Panc1 (cell line): ENCODE data around the gene ADAMTS6. TPM values are rescaled to one million over a fixed set of nuclear protein-coding genes. Genes with fewer than 3 reads are reported as not detected.

Source experiments
- ATAC-seq: fragments of 200-7000 bp; cut with Tn5 transposase; 2 replicates; pipeline ENCODE4 v1.9.1; 2020; ENCODE audit warnings: mild to moderate bottlenecking, moderate library complexity
- BruUV-seq: library from RNA; stranded (reverse); fragments of 400-500 nt; replicated peaks from 2 replicates; lab custom pipeline; 2021; lab: Mats Ljungman, UMichigan
- CTCF ChIA-PET: fragments of 300-600 bp; sonication (Branson Sonifier 250); formaldehyde crosslinking; loops from one replicate; lab custom pipeline; 2022; ENCODE audit warnings: antibody characterized with exemption; lab: Charles Lee
- POLR2A ChIA-PET: fragments of 300-600 bp; sonication (Branson Sonifier 250); formaldehyde crosslinking; loops from one replicate; lab custom pipeline; 2022; ENCODE audit warnings: antibody characterized with exemption; lab: Charles Lee
- DNase-seq: peaks from one replicate; pipeline ENCODE4 v3.0.0-alpha.2; 2010; ENCODE audit warnings: low read depth, low spot score
- H3K27ac ChIP-seq: 2 replicates; pipeline ENCODE4 v1.5.1; 2011; ENCODE audit warnings: mild to moderate bottlenecking, low read length, inconsistent platforms
- H3K27me3 ChIP-seq: fragments of 200-500 bp; sonication (Bioruptor generic); 2 replicates; pipeline ENCODE4 v1.6.0; 2014; ENCODE audit warnings: low read length, inconsistent platforms; ENCODE audit not compliant: control insufficient read depth, insufficient read depth
- H3K36me3 ChIP-seq: fragments of 200-500 bp; sonication (Bioruptor generic); 2 replicates; pipeline ENCODE4 v1.5.1; 2014; ENCODE audit warnings: inconsistent platforms, mild to moderate bottlenecking, low read length, moderate library complexity; ENCODE audit not compliant: control insufficient read depth, insufficient read depth
- H3K4me1 ChIP-seq: 2 replicates; pipeline ENCODE4 v1.5.1; 2011; ENCODE audit warnings: inconsistent platforms, mild to moderate bottlenecking, low read length, moderate library complexity; ENCODE audit not compliant: control insufficient read depth, insufficient read depth
- H3K4me3 ChIP-seq, 2 experiments: 2 replicates each; pipeline ENCODE4 v1.5.1; 2011 to 2012; ENCODE audit warnings: low read depth in 2 of 2, low read length in 2 of 2, mild to moderate bottlenecking in 2 of 2, inconsistent platforms in 1 of 2, moderate library complexity in 1 of 2
- H3K9me3 ChIP-seq: fragments of 200-500 bp; sonication (Bioruptor generic); 2 replicates; pipeline ENCODE4 v1.5.1; 2014; ENCODE audit warnings: low read depth, mild to moderate bottlenecking, inconsistent platforms, low read length, moderate library complexity; ENCODE audit not compliant: control insufficient read depth, insufficient read depth
- POLR2AphosphoS5 ChIP-seq: IDR thresholded peaks from 2 replicates; pipeline ENCODE4 v1.6.1; 2012; ENCODE audit warnings: mild to moderate bottlenecking, low read depth, low read length, moderate library complexity
- REST ChIP-seq, 2 experiments: IDR thresholded peaks; 2 replicates each; pipeline ENCODE4 v1.6.1; 2011 to 2012; ENCODE audit warnings: low read depth in 2 of 2, control low read depth in 1 of 2, low read length in 1 of 2, mild to moderate bottlenecking in 1 of 2, moderate library complexity in 1 of 2; ENCODE audit not compliant: insufficient read depth in 1 of 2
- SIN3A ChIP-seq: IDR thresholded peaks from 2 replicates; pipeline ENCODE4 v1.6.1; 2012; ENCODE audit warnings: low read depth, mild to moderate bottlenecking, low read length, moderate library complexity, borderline replicate concordance; ENCODE audit not compliant: insufficient read depth
- TCF7L2 ChIP-seq: IDR thresholded peaks from 2 replicates; pipeline ENCODE4 v1.6.1; 2011; ENCODE audit warnings: mild to moderate bottlenecking, low read depth, low read length, inconsistent platforms
- in situ Hi-C: cut with HindIII; loops from 2 replicates; pipeline ENCODE4 v1.10.0; 2016; ENCODE audit warnings: low sequenced_read_pairs, low pct_unique_long_range_greater_than_20kb
- intact Hi-C: fragments of 100-400 bp; cut with micrococcal nuclease; formaldehyde crosslinking; loops from one replicate; pipeline ENCODE4 v1.10.0; 2022; ENCODE audit not compliant: unreplicated experiment
- total RNA-seq: library from RNA; stranded (reverse); gene quantifications from one replicate; pipeline ENCODE4 v1.2.1, GENCODE V29; 2021; ENCODE audit not compliant: unreplicated experiment
- TF ChIP-seq, protein P1 (sequence below): fragments of 450-650 bp; IDR thresholded peaks from 2 replicates; pipeline ENCODE4 v1.5.1; 2017; ENCODE audit warnings: mild to moderate bottlenecking

Gene ADAMTS6
- total RNA-seq, 1 experiment from 2014 or later = 0.64 TPM

DNA sequence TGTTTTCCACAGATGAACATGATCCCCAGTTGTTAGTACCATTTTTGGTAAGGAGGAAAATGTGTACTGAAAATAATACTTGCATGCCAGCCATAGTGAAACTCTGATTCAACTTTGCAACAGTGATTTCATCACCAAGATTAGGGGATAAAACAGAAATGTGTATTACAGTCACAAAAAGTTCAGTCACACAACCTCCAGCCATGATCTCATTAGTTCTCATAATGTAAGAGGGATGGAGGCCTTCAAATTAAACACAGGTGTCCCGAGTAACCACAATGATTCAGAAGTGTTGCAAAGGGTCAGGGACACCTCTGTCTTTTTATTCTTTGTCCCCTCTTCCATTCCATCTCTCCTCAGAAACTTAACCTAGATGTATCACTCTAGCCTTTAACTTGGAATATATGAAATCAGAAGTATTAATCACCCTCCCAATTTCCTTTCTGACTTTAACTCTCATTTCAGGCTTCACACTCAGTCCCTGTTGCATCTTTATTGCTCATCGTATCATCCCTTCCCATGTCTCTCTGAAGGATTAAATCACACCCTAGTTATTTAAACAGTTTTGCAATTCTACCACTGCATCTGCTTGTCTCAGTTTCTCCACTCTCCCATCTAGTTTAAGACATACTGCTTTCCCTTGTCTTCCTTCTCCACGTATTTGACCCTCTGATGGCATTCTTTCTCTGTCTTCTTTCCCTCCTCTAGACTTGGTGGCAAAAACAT lies 291.2 kb downstream of the ADAMTS6 start:
- POLR2A ChIA-PET = no interaction called here
- DNase-seq (no peak), ATAC-seq (no peak)
- TF ChIP-seq POLR2AphosphoS5 (no peak), REST (IDR thresholded peaks at IDR 0.05; ENCODE audit: insufficient read depth in 1 of 2, low read depth in 2 of 2, low read length in 1 of 2) (no peak), TCF7L2 (no peak), SIN3A (no peak)
- Histone ChIP-seq H3K27me3 (no peaks in the 10 kb centered on the region), H3K4me1 (no peaks in the 10 kb centered on the region), H3K9me3 (no peaks in the 10 kb centered on the region), H3K36me3 (no peaks in the 10 kb centered on the region), H3K27ac (no peak overlapping the region), H3K4me3 (no peak overlapping the region)
- in situ Hi-C loops (no loop called here), intact Hi-C loops (no loop called here)
- BruUV-seq = no TSS peak
- CTCF ChIA-PET = no interaction called here

DNA sequence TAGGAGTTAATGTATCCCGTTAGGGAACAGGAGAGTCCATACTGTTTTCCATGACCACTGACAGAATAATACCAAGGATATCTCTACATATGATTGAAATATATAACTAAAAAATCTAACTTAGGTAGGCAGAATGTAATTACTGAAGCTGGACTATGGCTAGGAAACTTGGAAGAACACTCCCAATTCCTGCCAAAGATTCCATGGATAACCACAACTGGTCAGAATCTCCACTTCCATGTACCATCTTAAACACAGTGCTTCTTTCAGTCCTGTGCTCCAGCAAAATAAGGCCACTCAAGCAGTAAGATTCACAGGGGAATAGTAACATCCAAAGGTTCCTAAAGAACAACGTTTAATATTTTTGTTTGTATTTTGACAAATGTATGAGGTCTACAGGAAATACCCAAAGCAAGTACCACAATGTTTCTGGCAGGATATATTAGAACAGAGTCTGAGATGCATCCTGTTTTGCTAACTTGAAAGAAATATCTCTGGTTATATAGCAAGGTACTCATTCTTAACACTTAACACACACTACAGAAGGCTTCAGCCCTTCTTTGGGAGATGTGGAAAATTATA lies 295.0 kb downstream of the ADAMTS6 start:
- H3K4me3 ChIP-seq = no peak overlapping the region
- intact Hi-C loops = no loop called here
- no peak overlapping the region for H3K27ac ChIP-seq
- H3K27me3 ChIP-seq = no peaks in the 10 kb centered on the region
- no peaks in the 10 kb centered on the region for H3K36me3 ChIP-seq
- no peak for DNase-seq
- in situ Hi-C loops = no loop called here
- TF ChIP-seq SIN3A (no peak), TCF7L2 (no peak), POLR2AphosphoS5 (no peak), REST (IDR thresholded peaks at IDR 0.05; ENCODE audit: insufficient read depth in 1 of 2, low read depth in 2 of 2, low read length in 1 of 2) (no peak)
- TF ChIP-seq, protein P1, sequence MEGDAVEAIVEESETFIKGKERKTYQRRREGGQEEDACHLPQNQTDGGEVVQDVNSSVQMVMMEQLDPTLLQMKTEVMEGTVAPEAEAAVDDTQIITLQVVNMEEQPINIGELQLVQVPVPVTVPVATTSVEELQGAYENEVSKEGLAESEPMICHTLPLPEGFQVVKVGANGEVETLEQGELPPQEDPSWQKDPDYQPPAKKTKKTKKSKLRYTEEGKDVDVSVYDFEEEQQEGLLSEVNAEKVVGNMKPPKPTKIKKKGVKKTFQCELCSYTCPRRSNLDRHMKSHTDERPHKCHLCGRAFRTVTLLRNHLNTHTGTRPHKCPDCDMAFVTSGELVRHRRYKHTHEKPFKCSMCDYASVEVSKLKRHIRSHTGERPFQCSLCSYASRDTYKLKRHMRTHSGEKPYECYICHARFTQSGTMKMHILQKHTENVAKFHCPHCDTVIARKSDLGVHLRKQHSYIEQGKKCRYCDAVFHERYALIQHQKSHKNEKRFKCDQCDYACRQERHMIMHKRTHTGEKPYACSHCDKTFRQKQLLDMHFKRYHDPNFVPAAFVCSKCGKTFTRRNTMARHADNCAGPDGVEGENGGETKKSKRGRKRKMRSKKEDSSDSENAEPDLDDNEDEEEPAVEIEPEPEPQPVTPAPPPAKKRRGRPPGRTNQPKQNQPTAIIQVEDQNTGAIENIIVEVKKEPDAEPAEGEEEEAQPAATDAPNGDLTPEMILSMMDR = no peak
- ChIA-PET POLR2A (no interaction called here), CTCF (no interaction called here)
- no peak for ATAC-seq
- no peaks in the 10 kb centered on the region for H3K4me1 ChIP-seq
- H3K9me3 ChIP-seq = no peaks in the 10 kb centered on the region
- BruUV-seq = no TSS peak
